HepG2 (cell line): Measurements from ENCODE around the gene SAMD4A. TPM values are rescaled to one million over a fixed set of nuclear protein-coding genes. Genes with fewer than 3 reads are reported as not detected.

Experiments used
- ARID3A ChIP-seq: IDR thresholded peaks from 2 replicates; pipeline ENCODE4 v1.6.1; 2012; ENCODE audit warnings: low read depth, low read length, improper control_type of control experiment
- ASH2L ChIP-seq: fragments of 300-600, 200-600 bp; sonication (generic); IDR thresholded peaks from 2 replicates; pipeline ENCODE4 v1.7.0; 2017; ENCODE audit warnings: low read depth, mild to moderate bottlenecking, moderate library complexity, mixed read lengths, low read length; ENCODE audit not compliant: insufficient read length
- CCAR2 ChIP-seq: fragments of 200-400 bp; formaldehyde crosslinking; optimal IDR thresholded peaks from 2 replicates; pipeline ENCODE3; 2018; ENCODE audit warnings: low read depth, mild to moderate bottlenecking, low read length, moderate library complexity
- CREB1 ChIP-seq, 2 experiments: fragments of 450-650 bp in 1 of 2; IDR thresholded peaks; 2 replicates each; pipeline ENCODE4 v1.6.1; 2016 to 2017; ENCODE audit warnings: control low read depth in 1 of 2, mild to moderate bottlenecking in 1 of 2, missing compliant biosample characterization in 1 of 2, missing genetic modification characterization in 1 of 2
- FOXA3 ChIP-seq: IDR thresholded peaks from 2 replicates; pipeline ENCODE4 v1.6.1; 2016; ENCODE audit warnings: missing genetic modification reagents, missing compliant biosample characterization
- KLF6 ChIP-seq: IDR thresholded peaks from 2 replicates; pipeline ENCODE4 v1.8.0; 2016; ENCODE audit warnings: missing biosample characterization, missing genetic modification reagents
- MEIS2 ChIP-seq: sonication (generic); formaldehyde crosslinking; IDR thresholded peaks from 2 replicates; pipeline ENCODE4 v1.9.0; 2021; ENCODE audit warnings: mild to moderate bottlenecking, missing genetic modification reagents
- PHF21A ChIP-seq: sonication (generic); formaldehyde crosslinking; IDR thresholded peaks from 2 replicates; pipeline ENCODE4 v1.5.0; 2020; ENCODE audit warnings: mild to moderate bottlenecking, missing genetic modification reagents
- PHF8 ChIP-seq: sonication (generic); formaldehyde crosslinking; IDR thresholded peaks from 2 replicates; pipeline ENCODE4 v1.5.0; 2020; ENCODE audit warnings: missing genetic modification reagents
- RXRB ChIP-seq: IDR thresholded peaks from 2 replicates; pipeline ENCODE4 v1.6.1; 2016; ENCODE audit warnings: borderline replicate concordance, missing genetic modification reagents, missing compliant biosample characterization
- SNAPC4 ChIP-seq: sonication (generic); formaldehyde crosslinking; IDR thresholded peaks from 2 replicates; pipeline ENCODE4 v1.4.0; 2020; ENCODE audit warnings: mild to moderate bottlenecking, missing genetic modification reagents
- UBTF ChIP-seq: sonication (generic); formaldehyde crosslinking; IDR thresholded peaks from 2 replicates; pipeline ENCODE4 v1.4.0; 2020; ENCODE audit warnings: mild to moderate bottlenecking, missing genetic modification reagents
- ZNF12 ChIP-seq: sonication (generic); formaldehyde crosslinking; IDR thresholded peaks from 2 replicates; pipeline ENCODE4 v1.5.0; 2020; ENCODE audit warnings: missing genetic modification reagents
- ZNF432 ChIP-seq: sonication (generic); formaldehyde crosslinking; IDR thresholded peaks from 2 replicates; pipeline ENCODE4 v1.5.0; 2020; ENCODE audit warnings: missing genetic modification reagents, mild to moderate bottlenecking, borderline replicate concordance
- ZNF576 ChIP-seq: sonication (generic); formaldehyde crosslinking; IDR thresholded peaks from 2 replicates; pipeline ENCODE4 v1.4.0; 2020; ENCODE audit warnings: mild to moderate bottlenecking, missing genetic modification reagents
- ZNF607 ChIP-seq: sonication (generic); formaldehyde crosslinking; IDR thresholded peaks from 2 replicates; pipeline ENCODE4 v1.5.1; 2020; ENCODE audit warnings: missing genetic modification reagents, mild to moderate bottlenecking, borderline replicate concordance
- ZUFSP ChIP-seq: sonication (generic); formaldehyde crosslinking; IDR thresholded peaks from 2 replicates; pipeline ENCODE4 v1.9.0; 2021; ENCODE audit warnings: missing genetic modification reagents, mild to moderate bottlenecking, borderline replicate concordance
- polyA plus RNA-seq, 8 experiments: library from polyadenylated mRNA; depleted of rRNA in 3 of 8; stranded (reverse) in 7 of 8; unstranded in 1 of 8; fragments of >200 nt; fragmentation: Illumina TruSeq in 4 of 8; extraction: Trizol in 4 of 8; gene quantifications; 2 replicates each; pipeline versions ENCODE4 v1.2.1 to v1.2.3, GENCODE V29; 2011 to 2016; ENCODE audit warnings: low read depth in 4 of 8, missing spikeins in 1 of 8, mixed read lengths in 1 of 8; ENCODE audit not compliant: insufficient read depth in 1 of 8
- total RNA-seq, 5 experiments: library from RNA; depleted of rRNA; stranded (reverse); fragments of >200 nt; fragmentation: Illumina TruSeq; extraction: Trizol; gene quantifications; 2 replicates each; pipeline ENCODE4 v1.2.3, GENCODE V29; 2016; ENCODE audit warnings: low read depth in 1 of 5

Gene SAMD4A
- total and polyA plus RNA-seq, 2 of the 13 experiments (the other 11 are each of a cell fraction or from before 2014, with no cell fraction given), result 11.8 to 13.0 TPM

GRCh38 chr14:54653712-54654469 is 87.0 kb downstream of the SAMD4A start (continued):
- TF ChIP-seq ARID3A, result 0 out of 2 replicates have a peak, but pooled peaks have one; percentile 28
- TF ChIP-seq CCAR2, result no peak
- TF ChIP-seq UBTF (CRISPR knock-in tag), result no peak
- no peak for TF ChIP-seq KLF6 (CRISPR knock-in tag)
- no peak for TF ChIP-seq ZNF607
- TF ChIP-seq MEIS2 (CRISPR knock-in tag), result no peak
- TF ChIP-seq ASH2L, result peak; percentile 16
- TF ChIP-seq SNAPC4 (CRISPR knock-in tag), result no peak
- TF ChIP-seq FOXA3 (CRISPR knock-in tag), result peak; percentile 40; the same call in 1 of the 2 replicates
- TF ChIP-seq ZUFSP (CRISPR knock-in tag), result no peak
- TF ChIP-seq RXRB, result peak; percentile 96
- TF ChIP-seq ZNF432 (CRISPR knock-in tag), result no peak
- no peak for TF ChIP-seq ZNF576 (CRISPR knock-in tag)
- TF ChIP-seq ZNF12 (CRISPR knock-in tag), result peak; percentile 92
- TF ChIP-seq PHF8 (CRISPR knock-in tag), result no peak
- TF ChIP-seq CREB1 (IDR thresholded peaks at IDR 0.05), result no peak
- TF ChIP-seq CREB1 (CRISPR knock-in tag; IDR thresholded peaks at IDR 0.05), result no peak
- peak; percentile 57; the same call in 1 of the 2 replicates for TF ChIP-seq PHF21A
